Measurements from ENCODE around the gene AATK. TPM values are rescaled to one million over a fixed set of nuclear protein-coding genes. Genes with fewer than 3 reads are reported as not detected.

The AATK gene
- total RNA-seq, 2 donors from 2014 or later, result 29.1 to 42.2 TPM

DNA sequence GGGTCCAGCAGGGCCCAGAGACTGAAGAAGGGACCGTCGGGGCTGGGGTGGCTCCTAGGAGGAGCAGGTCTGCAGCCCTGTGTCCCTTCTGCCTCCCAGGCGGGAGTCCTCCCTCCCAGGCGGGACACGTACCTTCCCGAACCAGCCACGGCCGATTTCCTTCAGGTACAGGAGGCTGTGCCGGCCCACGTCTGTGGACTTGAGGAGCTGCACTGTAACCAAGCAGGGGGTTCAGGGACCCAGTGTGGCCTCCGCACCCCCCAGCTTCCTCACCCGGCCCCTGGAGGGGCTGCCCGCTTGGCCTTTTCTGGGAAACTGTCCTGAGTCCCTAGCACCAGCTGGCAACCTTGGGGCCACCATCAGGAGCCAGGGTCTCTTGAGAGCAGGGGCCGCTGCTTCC lies 37.7 kb downstream of the AATK start:
- no peaks in the 10 kb centered on the region for H3K9me3 ChIP-seq
- H3K4me1 ChIP-seq, result no peaks in the 10 kb centered on the region
- ATAC-seq (no peak), DNase-seq (no peak)
- 90 to 92% methylated on average over 10 to 14 of the region's 14 CpGs for WGBS, 2 donors
- TF ChIP-seq, protein P1, sequence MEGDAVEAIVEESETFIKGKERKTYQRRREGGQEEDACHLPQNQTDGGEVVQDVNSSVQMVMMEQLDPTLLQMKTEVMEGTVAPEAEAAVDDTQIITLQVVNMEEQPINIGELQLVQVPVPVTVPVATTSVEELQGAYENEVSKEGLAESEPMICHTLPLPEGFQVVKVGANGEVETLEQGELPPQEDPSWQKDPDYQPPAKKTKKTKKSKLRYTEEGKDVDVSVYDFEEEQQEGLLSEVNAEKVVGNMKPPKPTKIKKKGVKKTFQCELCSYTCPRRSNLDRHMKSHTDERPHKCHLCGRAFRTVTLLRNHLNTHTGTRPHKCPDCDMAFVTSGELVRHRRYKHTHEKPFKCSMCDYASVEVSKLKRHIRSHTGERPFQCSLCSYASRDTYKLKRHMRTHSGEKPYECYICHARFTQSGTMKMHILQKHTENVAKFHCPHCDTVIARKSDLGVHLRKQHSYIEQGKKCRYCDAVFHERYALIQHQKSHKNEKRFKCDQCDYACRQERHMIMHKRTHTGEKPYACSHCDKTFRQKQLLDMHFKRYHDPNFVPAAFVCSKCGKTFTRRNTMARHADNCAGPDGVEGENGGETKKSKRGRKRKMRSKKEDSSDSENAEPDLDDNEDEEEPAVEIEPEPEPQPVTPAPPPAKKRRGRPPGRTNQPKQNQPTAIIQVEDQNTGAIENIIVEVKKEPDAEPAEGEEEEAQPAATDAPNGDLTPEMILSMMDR (IDR thresholded peaks at IDR 0.05), result no peak
- no peak for TF ChIP-seq POLR2A (IDR thresholded peaks at IDR 0.05)
- H3K27me3 ChIP-seq, result no peaks in the 10 kb centered on the region
- H3K36me3 ChIP-seq (replicated peaks in 1 of 2; ENCODE audit: insufficient read depth in 1 of 2, low read depth in 2 of 2), result peaks cover 0 to 1% of the 10 kb centered on the region in 2 donors
- no peak overlapping the region for H3K27ac ChIP-seq
- H3K4me3 ChIP-seq, result no peak overlapping the region
- intact Hi-C loops (cut with DNase I), result no loop called here

DNA sequence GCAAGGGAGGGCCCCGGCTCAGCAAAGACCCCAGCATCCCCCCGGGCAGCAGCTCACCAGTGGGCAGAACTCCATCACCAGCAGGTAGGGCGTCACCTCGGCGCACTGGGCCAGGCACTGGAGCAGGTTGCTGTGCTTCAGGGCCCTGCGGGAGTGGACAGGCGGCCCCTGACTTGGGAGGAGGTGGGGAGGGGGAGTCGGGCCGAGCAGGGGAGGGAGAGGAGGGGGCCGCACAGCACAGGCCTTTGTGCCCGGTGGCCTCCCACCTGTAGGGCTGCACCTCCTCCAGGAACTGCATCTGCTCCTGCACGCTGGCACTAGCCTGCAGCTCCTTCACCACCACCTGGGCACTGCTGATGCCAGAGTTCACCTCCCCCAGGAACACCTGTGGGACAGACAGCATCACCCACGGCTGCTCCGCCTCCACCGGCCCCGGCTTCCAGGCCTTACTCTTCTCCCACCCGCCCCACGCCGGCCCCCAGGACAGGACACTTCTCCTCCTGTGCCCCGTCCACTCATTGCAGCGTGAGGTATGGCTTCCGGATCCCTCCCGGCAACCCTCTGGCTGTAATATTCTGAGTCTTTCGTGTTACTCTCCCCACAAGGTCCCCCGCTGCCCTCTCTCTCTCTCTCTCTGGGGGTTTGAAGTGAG lies 38.4 kb downstream of the AATK start:
- TF ChIP-seq, protein P1 (IDR thresholded peaks at IDR 0.05), result no peak
- TF ChIP-seq POLR2A (IDR thresholded peaks at IDR 0.05), result no peak
- DNase-seq, result no peak
- intact Hi-C loops (cut with DNase I), result no loop called here

DNA sequence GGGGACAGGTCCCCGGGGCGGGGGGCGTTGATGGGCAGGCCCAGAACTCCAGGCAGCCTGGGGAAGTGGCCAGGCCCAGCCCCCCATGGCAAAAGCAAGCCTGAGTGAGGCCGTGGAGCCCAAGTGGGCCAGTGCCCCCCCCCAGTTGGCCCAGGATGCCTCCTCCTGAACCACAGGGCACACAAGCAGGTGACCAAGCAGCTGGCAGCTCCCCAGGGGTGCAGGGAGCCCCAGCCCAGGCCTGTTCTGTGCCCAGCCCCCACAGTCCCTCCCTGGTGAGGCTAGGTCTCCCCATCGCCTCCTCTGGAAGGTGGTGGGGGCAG lies 38.9 kb downstream of the AATK start:
- Histone ChIP-seq H3K4me3 (no peak overlapping the region), H3K36me3 (replicated peaks in 1 of 2; ENCODE audit: insufficient read depth in 1 of 2, low read depth in 2 of 2) (peaks cover 0 to 1% of the 10 kb centered on the region in 2 donors), H3K9me3 (no peaks in the 10 kb centered on the region), H3K27ac (no peak overlapping the region), H3K4me1 (no peaks in the 10 kb centered on the region), H3K27me3 (no peaks in the 10 kb centered on the region)
- TF ChIP-seq, protein P1 (IDR thresholded peaks at IDR 0.05), result no peak
- TF ChIP-seq POLR2A (IDR thresholded peaks at IDR 0.05), result no peak
- 80% methylated on average over 1 of the region's 5 CpGs for WGBS, 2 donors
- no peak for ATAC-seq
- intact Hi-C loops (cut with DNase I), result no loop called here
- no peak for DNase-seq

More for the DNA sequence above, 38.4 kb downstream of the AATK start:
- Histone ChIP-seq H3K4me3 (no peak overlapping the region), H3K4me1 (no peaks in the 10 kb centered on the region), H3K27ac (no peak overlapping the region), H3K36me3 (replicated peaks in 1 of 2; ENCODE audit: insufficient read depth in 1 of 2, low read depth in 2 of 2) (peaks cover 0 to 1% of the 10 kb centered on the region in 2 donors), H3K27me3 (no peaks in the 10 kb centered on the region), H3K9me3 (no peaks in the 10 kb centered on the region)
- 86% methylated on average over 15 to 25 of the region's 25 CpGs for WGBS, 2 donors
- ATAC-seq, result no peak

DNA sequence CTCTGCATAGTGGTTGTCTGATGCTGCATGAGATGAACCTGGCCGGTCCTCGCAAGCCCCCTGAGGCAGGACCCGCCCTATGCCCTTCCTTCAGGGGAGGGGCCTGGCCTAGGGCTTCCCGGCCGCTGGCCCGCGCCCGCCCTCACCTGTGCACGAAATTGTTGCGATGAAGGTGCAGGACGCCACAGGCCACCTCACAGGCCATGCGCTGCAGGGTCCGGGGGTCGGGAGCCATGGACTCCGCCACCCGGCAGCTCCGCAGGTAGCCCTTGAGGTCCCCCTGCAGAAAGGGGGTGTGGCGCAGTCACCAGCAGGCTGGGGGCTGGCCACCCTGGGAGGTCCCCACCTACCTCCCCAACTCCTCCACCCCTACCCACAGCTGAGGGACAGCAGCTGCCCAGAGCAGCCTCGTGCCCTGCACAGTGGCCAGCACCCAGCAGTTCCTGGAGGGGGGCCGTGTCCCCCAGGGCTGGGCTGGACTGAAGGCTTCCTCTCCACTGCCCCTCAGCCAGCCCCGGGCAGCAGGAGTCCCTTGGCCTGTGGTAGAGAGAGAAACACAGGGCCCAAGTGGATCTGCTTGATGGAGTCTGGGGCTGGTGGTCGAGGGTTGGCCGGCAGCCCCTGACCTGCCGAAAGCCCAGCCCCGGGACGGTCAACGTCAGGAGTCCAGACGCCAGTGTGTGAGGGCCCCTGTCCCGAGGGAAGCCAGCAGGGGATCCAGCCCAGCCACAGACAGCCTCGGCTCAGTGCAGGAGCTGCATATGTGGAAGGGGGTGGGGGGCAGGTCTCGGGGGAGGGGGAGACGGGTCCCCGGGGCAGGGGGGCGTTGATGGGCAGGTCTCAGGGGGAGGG lies 39.5 kb downstream of the AATK start:
- no peaks in the 10 kb centered on the region for H3K4me1 ChIP-seq
- no peak for DNase-seq
- H3K27me3 ChIP-seq, result no peaks in the 10 kb centered on the region
- H3K27ac ChIP-seq, result no peak overlapping the region
- H3K36me3 ChIP-seq (replicated peaks in 1 of 2; ENCODE audit: insufficient read depth in 1 of 2, low read depth in 2 of 2), result peaks cover 0 to 1% of the 10 kb centered on the region in 2 donors
- intact Hi-C loops (cut with DNase I), result no loop called here
- no peak for ATAC-seq
- H3K9me3 ChIP-seq, result no peaks in the 10 kb centered on the region
- no peak overlapping the region for H3K4me3 ChIP-seq
- TF ChIP-seq, protein P1 (IDR thresholded peaks at IDR 0.05), result no peak
- TF ChIP-seq POLR2A (IDR thresholded peaks at IDR 0.05), result no peak
- WGBS, 2 donors, result 84 to 91% methylated on average over 7 to 20 of the region's 34 CpGs
